Uterus (tissue), 4 donors: ENCODE measurements around the gene MBLAC1. TPM values are rescaled to one million over a fixed set of nuclear protein-coding genes. Genes with fewer than 3 reads are reported as not detected.

ENCODE experiments used
- DNase-seq, 2 donors: peaks; one replicate each; pipeline ENCODE4 v3.0.0-alpha.2; 2019 to 2020
- H3K27ac ChIP-seq, 2 donors: fragments of 200-600 bp; sonication (generic); 1 replicate in 1 of 2; 2 replicates in 1 of 2; pipeline ENCODE4 v1.5.1; 2016 to 2018
- H3K27me3 ChIP-seq, 2 donors: fragments of 200-600 bp; sonication (generic); one replicate each; pipeline ENCODE4 v1.5.1; 2018 to 2019; ENCODE audit warnings: control low read depth in 1 of 2
- H3K36me3 ChIP-seq, 2 donors: fragments of 200-600 bp; sonication (generic); one replicate each; pipeline ENCODE4 v1.5.1; 2019; ENCODE audit warnings: control low read depth in 1 of 2
- H3K4me1 ChIP-seq, 2 donors: fragments of 200-600 bp; sonication (generic); one replicate each; pipeline ENCODE4 v1.5.1; 2018 to 2019; ENCODE audit warnings: control low read depth in 1 of 2
- H3K4me3 ChIP-seq, 2 donors: fragments of 200-600 bp; sonication (generic); 1 replicate in 1 of 2; 2 replicates in 1 of 2; pipeline ENCODE4 v1.5.1; 2018 to 2019; ENCODE audit warnings: mild to moderate bottlenecking in 1 of 2
- H3K9me3 ChIP-seq, 2 donors: fragments of 200-600 bp; sonication (generic); one replicate each; pipeline ENCODE4 v1.5.1; 2019; ENCODE audit warnings: control low read depth in 1 of 2
- CTCF ChIP-seq, 4 experiments: fragments of 200-600 bp in 2 of 4; fragments of 450-650 bp in 2 of 4; sonication (generic) in 2 of 4; IDR thresholded peaks; one replicate each; pipeline ENCODE4 v1.5.1; 2016 to 2019; ENCODE audit warnings: antibody characterized with exemption in 4 of 4, mild to moderate bottlenecking in 2 of 4, moderate library complexity in 1 of 4
- POLR2A ChIP-seq, 2 donors: fragments of 450-650 bp; IDR thresholded peaks; one replicate each; pipeline ENCODE4 v1.6.1; 2016; ENCODE audit warnings: antibody characterized with exemption in 2 of 2, mild to moderate bottlenecking in 1 of 2, moderate library complexity in 1 of 2
- intact Hi-C: fragments of 100-400 bp; cut with DNase I; formaldehyde crosslinking; loops from one replicate; pipeline ENCODE4 v1.15.1; 2023; ENCODE audit warnings: low total_unique reads
- total RNA-seq, 4 donors: library from RNA; depleted of rRNA in 3 of 4; stranded (reverse); fragments of >200 nt in 3 of 4; gene quantifications; one replicate each; pipeline versions ENCODE4 v1.1.0 to v1.2.4, GENCODE V29; 2014 to 2023
- donor health status: DM: yes; HTN: yes; CAD: no.

Gene MBLAC1
- total RNA-seq, 4 donors from 2014 or later: 1.3 to 12.4 (median 4.6) TPM

DNA sequence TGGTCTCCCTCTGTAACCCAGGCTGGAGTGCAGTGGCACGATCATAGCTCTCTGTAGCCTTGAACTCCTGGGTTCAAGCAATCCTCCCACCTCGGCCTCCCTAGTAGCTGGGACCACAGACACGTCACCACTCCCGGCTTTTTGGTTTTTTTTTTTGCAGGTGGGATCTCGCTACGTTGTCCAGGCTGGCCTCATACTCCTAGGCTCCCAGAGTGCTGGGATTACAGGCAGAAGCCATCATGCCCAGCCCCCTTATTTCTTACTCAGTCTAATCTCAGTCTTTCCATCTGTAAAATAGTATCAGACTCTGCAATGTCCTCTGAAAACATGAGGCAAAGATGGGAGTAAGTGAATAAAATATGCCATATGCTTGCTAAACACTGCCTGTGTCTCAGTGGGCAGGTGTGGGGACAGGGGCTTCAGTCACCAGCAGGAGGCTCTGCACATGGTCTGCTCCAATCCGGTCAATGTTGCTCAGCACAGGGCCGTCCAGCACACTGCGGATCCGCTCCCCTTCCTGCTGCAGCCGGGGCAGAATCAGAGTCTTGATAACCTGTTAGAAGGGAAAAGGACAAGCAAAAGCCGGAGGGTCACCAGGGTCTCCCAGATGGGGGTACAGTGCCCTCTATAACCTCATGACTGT lies 17.1 kb upstream of the MBLAC1 start:
- no peak for DNase-seq
- H3K4me3 ChIP-seq: no peak overlapping the region
- TF ChIP-seq POLR2A (IDR thresholded peaks at IDR 0.05) (no peak), CTCF (IDR thresholded peaks at IDR 0.05) (no peak)
- intact Hi-C loops: no loop called here
- H3K36me3 ChIP-seq: no peaks in the 10 kb centered on the region
- H3K27ac ChIP-seq: no peak overlapping the region
- H3K27me3 ChIP-seq: no peaks in the 10 kb centered on the region
- no peaks in the 10 kb centered on the region for H3K4me1 ChIP-seq
- no peaks in the 10 kb centered on the region for H3K9me3 ChIP-seq

DNA sequence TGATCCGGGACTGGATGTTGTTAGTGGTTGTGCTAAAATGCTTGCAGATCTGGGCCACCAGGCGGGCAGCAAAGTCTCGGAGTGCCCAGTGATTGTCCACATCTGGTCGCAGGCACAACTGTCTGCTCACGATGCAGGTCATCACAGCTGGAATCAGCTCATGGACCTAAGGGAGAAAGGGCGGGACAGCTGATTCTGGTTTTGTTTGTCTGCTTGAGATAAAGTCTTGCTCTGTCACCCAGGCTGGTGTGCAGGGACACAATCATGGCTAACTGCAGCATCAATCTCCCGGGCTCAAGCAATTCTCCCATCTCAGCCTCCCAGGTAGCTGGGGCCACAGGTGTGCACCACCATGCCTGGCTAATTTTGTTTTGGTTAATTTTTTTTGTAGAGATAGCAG lies 15.6 kb upstream of the MBLAC1 start:
- H3K4me1 ChIP-seq: no peaks in the 10 kb centered on the region
- TF ChIP-seq POLR2A (IDR thresholded peaks at IDR 0.05): no peak
- TF ChIP-seq CTCF (IDR thresholded peaks at IDR 0.05): no peak
- H3K27me3 ChIP-seq: no peaks in the 10 kb centered on the region
- intact Hi-C loops: no loop called here
- H3K4me3 ChIP-seq: no peak overlapping the region
- DNase-seq: no peak
- H3K27ac ChIP-seq: no peak overlapping the region
- H3K36me3 ChIP-seq: no peaks in the 10 kb centered on the region
- no peaks in the 10 kb centered on the region for H3K9me3 ChIP-seq

DNA sequence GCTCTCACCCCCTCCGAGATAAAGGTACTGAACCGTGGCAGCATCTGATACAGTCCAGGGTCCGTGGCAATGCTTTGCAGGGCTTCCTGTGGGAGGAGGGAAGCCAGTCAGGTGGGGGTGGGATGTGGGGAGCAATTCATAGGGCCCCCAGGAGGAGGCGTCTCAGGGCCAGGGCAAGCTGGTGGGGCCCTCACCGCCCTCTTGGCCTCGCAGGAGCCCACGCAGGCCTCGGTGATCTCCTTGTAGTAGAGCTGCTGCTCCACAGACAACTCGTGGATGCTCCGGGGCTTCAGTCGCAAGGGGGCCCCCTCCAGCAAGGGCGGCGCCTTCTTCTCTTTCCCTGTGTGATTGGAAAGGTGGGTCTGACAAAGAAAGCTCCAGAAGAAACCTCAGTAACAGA lies 14.9 kb upstream of the MBLAC1 start:
- Histone ChIP-seq H3K4me3 (no peak overlapping the region), H3K4me1 (no peaks in the 10 kb centered on the region), H3K9me3 (no peaks in the 10 kb centered on the region), H3K36me3 (no peaks in the 10 kb centered on the region), H3K27me3 (no peaks in the 10 kb centered on the region), H3K27ac (no peak overlapping the region)
- TF ChIP-seq POLR2A (IDR thresholded peaks at IDR 0.05) (no peak), CTCF (IDR thresholded peaks at IDR 0.05) (no peak)
- DNase-seq: no peak
- intact Hi-C loops: no loop called here

GRCh38 chr7:100115026-100115425 lies 11.7 kb upstream of the MBLAC1 start:
- no peak overlapping the region for H3K4me3 ChIP-seq
- H3K27me3 ChIP-seq: no peaks in the 10 kb centered on the region
- H3K4me1 ChIP-seq: peaks cover 0 to under 1% of the 10 kb centered on the region in 2 donors
- H3K36me3 ChIP-seq: no peaks in the 10 kb centered on the region
- TF ChIP-seq CTCF (IDR thresholded peaks at IDR 0.05): no peak
- no peak for TF ChIP-seq POLR2A (IDR thresholded peaks at IDR 0.05)
- DNase-seq: no peak
- intact Hi-C loops: no loop called here
- no peaks in the 10 kb centered on the region for H3K9me3 ChIP-seq
- no peak overlapping the region for H3K27ac ChIP-seq

- TF ChIP-seq POLR2A (IDR thresholded peaks at IDR 0.05) (no peak), CTCF (IDR thresholded peaks at IDR 0.05) (no peak)
- intact Hi-C loops: no loop called here
- H3K4me3 ChIP-seq: peak overlapping the region; percentile 74 to 83
- H3K9me3 ChIP-seq: no peaks in the 10 kb centered on the region
- peaks cover 4 to 6% of the 10 kb centered on the region in 2 donors for H3K4me1 ChIP-seq
- peak overlapping the region; percentile 84 to 94 for H3K27ac ChIP-seq
- DNase-seq: no peak
- H3K36me3 ChIP-seq: no peaks in the 10 kb centered on the region
- H3K27me3 ChIP-seq: no peaks in the 10 kb centered on the region
Observed at GRCh38 chr7:100118388-100119071, 8.2 kb upstream of the MBLAC1 start.
